Measurements from ENCODE around the gene GPR153. TPM values are rescaled to one million over a fixed set of nuclear protein-coding genes. Genes with fewer than 3 reads are reported as not detected.

GPR153 gene
- total RNA-seq, 2 donors from 2014 or later = 3.2 to 7.6 TPM

DNA sequence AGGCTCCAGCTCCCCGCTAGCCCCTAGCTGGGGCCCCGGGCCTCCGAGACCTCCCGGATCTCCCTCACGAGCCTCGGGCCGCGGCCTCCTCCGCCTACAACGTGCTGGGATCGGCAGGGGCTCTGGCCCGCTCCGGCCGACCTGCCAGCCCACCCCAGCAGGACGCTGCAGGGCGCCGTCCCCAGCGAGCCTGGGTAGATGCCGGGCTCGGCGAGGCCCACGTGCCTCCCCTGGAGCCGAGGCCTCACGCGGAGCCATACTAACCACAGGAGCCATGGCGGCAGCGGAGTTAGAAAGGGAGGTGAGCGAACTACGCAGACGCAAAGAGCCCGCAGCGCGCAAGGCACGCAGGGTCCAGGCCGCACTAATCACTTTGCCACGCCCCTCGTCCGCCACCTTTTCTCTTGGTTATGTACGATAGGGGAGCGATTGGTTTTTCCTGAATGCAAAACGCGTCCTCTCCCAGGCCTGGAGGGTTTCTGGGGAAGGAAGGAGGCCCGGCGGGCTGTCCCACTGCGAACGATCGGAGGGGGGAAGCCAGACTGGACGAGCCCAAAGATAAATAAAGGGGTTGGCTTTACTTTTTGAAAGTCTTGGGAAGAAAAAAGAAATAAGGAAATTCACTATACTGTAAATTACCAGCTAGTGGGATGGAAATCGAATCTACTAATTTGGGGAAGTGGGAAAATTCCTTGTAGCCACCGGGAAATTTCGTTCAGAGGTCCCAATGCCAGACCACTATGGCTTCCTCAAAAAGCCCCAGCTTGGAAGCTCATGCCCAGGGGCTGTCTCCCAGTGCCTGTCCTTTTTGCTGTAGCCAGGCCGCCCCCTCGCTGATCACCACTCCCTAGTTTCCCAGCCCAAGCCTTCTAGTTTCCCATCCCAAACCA, 61.4 kb downstream of the GPR153 start, which contains the start of gene RPL22:
Gene RPL22, minus strand, starts transcription at position 298 of the 890 bp plus-strand sequence. Its CDS starts 22 bp downstream, at position 276.
- intact Hi-C loops (cut with DNase I) = no loop called here
- no peaks in the 10 kb centered on the region for H3K27me3 ChIP-seq (replicated peaks; ENCODE audit: insufficient read depth)
- TF ChIP-seq POLR2AphosphoS5 (IDR thresholded peaks at IDR 0.05) = peak; percentile 99
- TF ChIP-seq POLR2A (IDR thresholded peaks at IDR 0.05) = peak; percentile 85
- TF ChIP-seq, protein P1, sequence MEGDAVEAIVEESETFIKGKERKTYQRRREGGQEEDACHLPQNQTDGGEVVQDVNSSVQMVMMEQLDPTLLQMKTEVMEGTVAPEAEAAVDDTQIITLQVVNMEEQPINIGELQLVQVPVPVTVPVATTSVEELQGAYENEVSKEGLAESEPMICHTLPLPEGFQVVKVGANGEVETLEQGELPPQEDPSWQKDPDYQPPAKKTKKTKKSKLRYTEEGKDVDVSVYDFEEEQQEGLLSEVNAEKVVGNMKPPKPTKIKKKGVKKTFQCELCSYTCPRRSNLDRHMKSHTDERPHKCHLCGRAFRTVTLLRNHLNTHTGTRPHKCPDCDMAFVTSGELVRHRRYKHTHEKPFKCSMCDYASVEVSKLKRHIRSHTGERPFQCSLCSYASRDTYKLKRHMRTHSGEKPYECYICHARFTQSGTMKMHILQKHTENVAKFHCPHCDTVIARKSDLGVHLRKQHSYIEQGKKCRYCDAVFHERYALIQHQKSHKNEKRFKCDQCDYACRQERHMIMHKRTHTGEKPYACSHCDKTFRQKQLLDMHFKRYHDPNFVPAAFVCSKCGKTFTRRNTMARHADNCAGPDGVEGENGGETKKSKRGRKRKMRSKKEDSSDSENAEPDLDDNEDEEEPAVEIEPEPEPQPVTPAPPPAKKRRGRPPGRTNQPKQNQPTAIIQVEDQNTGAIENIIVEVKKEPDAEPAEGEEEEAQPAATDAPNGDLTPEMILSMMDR (IDR thresholded peaks at IDR 0.05) = peak in 1 of 4 experiments; percentile 27
- H3K36me3 ChIP-seq = peaks cover 0 to 2% of the 10 kb centered on the region in 2 donors
- WGBS = under 1% methylated on average over 49 of the region's 53 CpGs
- peak within 1 kb of the TSS; percentile 97 to 98 for H3K4me3 ChIP-seq
- H3K4me1 ChIP-seq (replicated peaks) = peaks cover 4% of the 10 kb centered on the region
- H3K27ac ChIP-seq = peak within 1 kb of the TSS; percentile 57 to 67
- peak; percentile 97 for DNase-seq (ENCODE audit: low spot score)
- no peaks in the 10 kb centered on the region for H3K9me3 ChIP-seq

- Histone ChIP-seq H3K27me3 (replicated peaks; ENCODE audit: insufficient read depth) (no peaks in the 10 kb centered on the region), H3K36me3 (peaks cover 0 to 8% of the 10 kb centered on the region in 2 donors), H3K4me3 (peak overlapping the region; percentile 97 to 98), H3K4me1 (replicated peaks) (peaks cover 4% of the 10 kb centered on the region), H3K9me3 (no peaks in the 10 kb centered on the region), H3K27ac (peak overlapping the region; percentile 57 to 67)
- intact Hi-C loops (cut with DNase I) = no loop called here
- under 1% methylated on average over 31 of the region's 31 CpGs for WGBS
- TF ChIP-seq, protein P1 (IDR thresholded peaks at IDR 0.05) = no peak
- TF ChIP-seq POLR2A (IDR thresholded peaks at IDR 0.05) (no peak), POLR2AphosphoS5 (IDR thresholded peaks at IDR 0.05) (no peak)
- DNase-seq (ENCODE audit: low spot score) = no peak
Measured at GRCh38 chr1:6198646-6199297, 62.1 kb downstream of the GPR153 start.

- Histone ChIP-seq H3K4me1 (replicated peaks) (peaks cover 4% of the 10 kb centered on the region), H3K36me3 (peaks cover 0 to 14% of the 10 kb centered on the region in 2 donors), H3K27me3 (replicated peaks; ENCODE audit: insufficient read depth) (no peaks in the 10 kb centered on the region), H3K4me3 (peak overlapping the region; percentile 97 to 98), H3K27ac (no peak overlapping the region), H3K9me3 (no peaks in the 10 kb centered on the region)
- WGBS = 62% methylated on average over 6 of the region's 6 CpGs
- DNase-seq (ENCODE audit: low spot score) = no peak
- TF ChIP-seq POLR2A (IDR thresholded peaks at IDR 0.05) (no peak), POLR2AphosphoS5 (IDR thresholded peaks at IDR 0.05) (no peak)
- TF ChIP-seq, protein P1 (IDR thresholded peaks at IDR 0.05) = no peak
- intact Hi-C loops (cut with DNase I) = no loop called here
Measured at GRCh38 chr1:6197746-6198427, 63.0 kb downstream of the GPR153 start.

Other genes with a start within 250 kb of the GPR153 start
- 1 to 10 TPM; 2.0 to 5.5 TPM for gene KCNAB2, start 215.2 kb downstream of the GPR153 start, total RNA-seq
- gene CHD5, start 80.8 kb downstream of the GPR153 start, total RNA-seq = 10 to 100 TPM in 1 of 2 donors, 1 to 10 TPM in 1; 4.9 to 17.0 TPM
- gene RPL22, start 61.5 kb downstream of the GPR153 start, total RNA-seq = 100 to 1,000 TPM; 121 to 213 TPM
- gene RNF207, start 55.0 kb downstream of the GPR153 start, total RNA-seq = 10 to 100 TPM; 45.7 to 47.4 TPM
- gene ICMT, start 25.1 kb downstream of the GPR153 start, total RNA-seq = 10 to 100 TPM; 54.2 to 58.3 TPM
- gene HES3, start 16.9 kb downstream of the GPR153 start, total RNA-seq = not detected
- 10 to 100 TPM; 16.9 to 24.9 TPM for gene ACOT7, start 132.7 kb upstream of the GPR153 start, total RNA-seq
- gene HES2, start 158.8 kb upstream of the GPR153 start, total RNA-seq = 10 to 100 TPM in 1 of 2 donors, 1 to 10 TPM in 1; 2.2 to 13.4 TPM
- gene ESPN, start 163.7 kb upstream of the GPR153 start, total RNA-seq = 100 to 1,000 TPM in 1 of 2 donors, 10 to 100 TPM in 1; 19.7 to 257 TPM
- 10 to 100 TPM; 15.2 to 22.7 TPM for gene TNFRSF25, start 205.1 kb upstream of the GPR153 start, total RNA-seq
- 10 to 100 TPM; 11.6 to 21.4 TPM for gene PLEKHG5, start 230.6 kb upstream of the GPR153 start, total RNA-seq